Fibroblast of mammary gland (primary cell): ENCODE results near the gene KIF22.
A peak's percentile ranks its signal among the peaks of the same experiment; 100 is the strongest.
"Not testable (repeated sequence)": the region's sequence is repeated elsewhere in the genome, so short reads cannot be mapped to it uniquely, and the experiment has no call there.

ENCODE experiments used
- DNase-seq: peaks from one replicate; pipeline ENCODE4 v3.0.0-alpha.2; 2010; ENCODE audit warnings: low read depth
- H3K4me3 ChIP-seq: 2 replicates; pipeline ENCODE4 v1.5.1; 2011; ENCODE audit warnings: low read depth, mild to moderate bottlenecking, low read length, moderate library complexity; ENCODE audit not compliant: control insufficient read depth
- CTCF ChIP-seq: conservative IDR thresholded peaks from 2 replicates; pipeline ENCODE4 v1.5.1; 2011; ENCODE audit warnings: low read depth, low read length, inconsistent platforms; ENCODE audit not compliant: control insufficient read depth, insufficient read depth

KIF22 gene

DNA sequence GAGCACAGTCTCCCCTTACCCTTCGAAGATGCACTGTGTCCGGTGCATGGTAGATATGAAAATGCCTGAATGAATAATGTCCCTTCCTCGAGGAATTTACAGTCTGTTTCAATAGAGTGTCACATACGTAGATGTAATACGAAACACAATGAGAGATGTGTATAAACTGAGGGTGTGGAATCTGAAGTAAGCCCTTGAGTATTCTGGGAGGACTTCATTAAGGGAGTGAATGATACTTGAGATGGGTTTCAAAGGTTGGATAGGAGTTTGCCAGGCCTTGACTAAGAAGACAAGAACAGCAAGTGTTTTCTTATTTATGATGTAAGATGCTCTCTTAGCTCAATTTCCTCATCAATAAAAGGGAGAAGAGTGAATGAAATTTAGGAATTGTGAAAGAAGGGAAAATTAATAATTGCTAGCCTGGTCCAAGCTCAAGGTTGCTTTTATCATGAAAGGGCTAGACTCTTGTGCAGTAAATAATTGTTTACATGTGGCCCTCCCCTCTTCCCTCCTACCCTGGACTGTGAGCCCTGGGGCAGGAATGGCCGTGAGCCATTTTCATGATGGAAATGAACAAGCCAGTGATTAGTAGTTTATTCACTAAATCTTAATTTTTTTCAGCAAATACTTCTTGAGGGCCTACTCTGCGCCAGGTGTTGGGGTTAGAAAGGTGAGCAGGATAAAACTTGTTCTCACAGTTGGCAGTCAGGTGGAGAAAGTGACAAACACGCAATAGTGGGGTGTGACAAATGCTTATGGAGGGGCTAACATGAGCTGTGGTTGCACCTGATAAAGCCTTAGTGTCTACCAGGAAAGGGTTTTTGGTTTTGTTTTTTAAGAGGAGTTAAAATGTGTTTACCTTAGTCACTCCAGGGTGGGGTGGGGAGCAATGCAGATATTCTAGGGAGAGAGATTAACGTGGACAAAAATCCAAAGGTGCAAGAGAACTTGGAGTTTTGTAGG is 1.6 kb downstream of the KIF22 start:
- no peak for DNase-seq
- H3K4me3 ChIP-seq: peak overlapping the region; percentile 94
- TF ChIP-seq CTCF: no peak

- not testable (repeated sequence) for DNase-seq, H3K4me3 ChIP-seq
Observed at GRCh38 chr16:29793153-29793552, 2.6 kb downstream of the KIF22 start.

DNA sequence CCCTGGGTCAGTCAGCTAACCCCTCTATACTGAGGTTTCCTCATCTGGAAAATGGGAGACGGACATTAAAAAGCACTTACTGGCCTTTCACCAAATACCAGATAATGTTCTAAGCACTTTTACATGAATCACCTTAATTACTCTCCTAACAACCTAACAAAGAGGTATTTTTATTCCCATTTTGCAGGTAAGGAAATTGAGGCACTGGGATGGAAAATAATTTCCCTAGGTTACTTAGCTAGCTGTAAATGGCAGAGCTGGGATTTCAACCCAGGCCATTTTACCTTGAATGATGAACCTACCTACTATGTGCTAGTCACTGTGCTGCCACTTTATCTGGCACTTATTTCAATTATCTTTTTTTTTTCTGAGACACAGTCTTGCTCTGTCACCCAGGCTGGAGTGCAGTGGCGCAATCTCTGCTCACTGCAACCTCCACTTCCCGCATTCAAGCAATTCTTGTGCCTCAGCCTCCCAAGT is 3.7 kb downstream of the KIF22 start:
- TF ChIP-seq CTCF: no peak
- no peak overlapping the region for H3K4me3 ChIP-seq
- DNase-seq: no peak

GRCh38 chr16:29802416-29802935 is 11.9 kb downstream of the KIF22 start:
- no peak overlapping the region for H3K4me3 ChIP-seq
- no peak for DNase-seq
- TF ChIP-seq CTCF: no peak

GRCh38 chr16:29804020-29804419 is 13.5 kb downstream of the KIF22 start:
- no peak for TF ChIP-seq CTCF
- no peak for DNase-seq

DNA sequence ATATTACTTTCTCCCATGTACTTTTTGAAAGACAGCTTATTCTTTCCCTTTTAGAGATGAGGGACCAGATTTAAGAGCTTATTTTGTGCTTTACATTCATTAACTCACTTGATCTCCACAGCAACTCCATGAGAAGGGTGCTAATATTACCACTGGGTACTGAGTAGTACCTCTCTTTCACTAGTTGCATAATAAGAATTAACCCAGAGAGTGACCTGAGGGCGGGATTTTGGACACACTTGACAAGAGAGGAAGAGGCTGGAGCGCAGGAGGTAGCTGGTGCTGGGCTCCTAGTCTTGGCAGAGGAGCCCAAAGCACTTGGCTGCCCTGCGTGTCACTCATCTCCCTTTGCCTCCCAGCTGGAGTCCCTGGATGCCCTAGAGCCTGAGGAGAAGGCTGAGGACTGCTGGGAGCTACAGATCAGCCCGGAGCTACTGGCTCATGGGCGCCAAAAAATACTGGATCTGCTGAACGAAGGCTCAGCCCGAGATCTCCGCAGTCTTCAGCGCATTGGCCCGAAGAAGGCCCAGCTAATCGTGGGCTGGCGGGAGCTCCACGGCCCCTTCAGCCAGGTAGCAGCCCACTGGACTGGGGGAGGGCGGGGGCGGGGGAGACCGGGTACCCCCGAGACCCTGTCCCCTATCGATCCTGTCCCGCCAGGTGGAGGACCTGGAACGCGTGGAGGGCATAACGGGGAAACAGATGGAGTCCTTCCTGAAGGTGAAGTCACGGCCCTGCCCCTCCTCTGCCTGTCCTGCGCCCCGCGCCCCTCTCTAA is 14.1 kb downstream of the KIF22 start:
- peak overlapping the region; percentile 75 for H3K4me3 ChIP-seq
- DNase-seq: peak; percentile 52

More at GRCh38 chr16:29804020-29804419, 13.5 kb downstream of the KIF22 start:
- H3K4me3 ChIP-seq: no peak overlapping the region

More for the DNA sequence above, 14.1 kb downstream of the KIF22 start:
- TF ChIP-seq CTCF: no peak
